HFF-Myc (cell line): ENCODE results near the gene UBTD1.

ENCODE experiments used
- DNase-seq: peaks from one replicate; pipeline ENCODE4 v3.0.0-alpha.2; 2011; ENCODE audit warnings: low read depth; ENCODE audit errors: extremely low read depth
- H3K4me3 ChIP-seq: replicated peaks from 2 replicates; pipeline ENCODE4 v1.5.1; 2011; ENCODE audit warnings: low read depth, mild to moderate bottlenecking, control low read depth, low read length
- TF ChIP-seq, protein P1 (sequence below): IDR thresholded peaks from 2 replicates; pipeline ENCODE4 v1.5.1; 2012; ENCODE audit warnings: mild to moderate bottlenecking, low read depth, low read length, control low read depth; ENCODE audit errors: missing control alignments

UBTD1 gene

DNA sequence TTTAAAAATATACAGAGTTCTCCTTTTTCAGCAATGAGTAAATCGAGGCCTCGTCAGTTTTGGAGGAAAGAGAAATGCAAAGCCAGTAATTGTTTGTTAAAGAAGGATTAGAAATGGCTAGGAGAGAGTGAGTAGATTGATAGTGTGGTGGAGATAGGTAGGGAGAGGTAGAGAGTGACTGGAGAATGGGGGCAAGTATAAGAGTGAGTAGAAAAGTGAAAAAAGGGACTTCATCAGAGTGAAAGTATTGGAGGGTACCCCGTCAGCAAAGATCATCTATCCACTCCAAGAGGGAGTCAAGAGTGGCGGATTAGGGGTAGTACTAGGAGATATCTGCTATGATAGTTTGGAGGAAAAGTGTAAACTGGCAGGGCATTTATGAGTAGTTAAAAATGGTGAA lies 64.6 kb downstream of the UBTD1 start:
- TF ChIP-seq, protein P1, sequence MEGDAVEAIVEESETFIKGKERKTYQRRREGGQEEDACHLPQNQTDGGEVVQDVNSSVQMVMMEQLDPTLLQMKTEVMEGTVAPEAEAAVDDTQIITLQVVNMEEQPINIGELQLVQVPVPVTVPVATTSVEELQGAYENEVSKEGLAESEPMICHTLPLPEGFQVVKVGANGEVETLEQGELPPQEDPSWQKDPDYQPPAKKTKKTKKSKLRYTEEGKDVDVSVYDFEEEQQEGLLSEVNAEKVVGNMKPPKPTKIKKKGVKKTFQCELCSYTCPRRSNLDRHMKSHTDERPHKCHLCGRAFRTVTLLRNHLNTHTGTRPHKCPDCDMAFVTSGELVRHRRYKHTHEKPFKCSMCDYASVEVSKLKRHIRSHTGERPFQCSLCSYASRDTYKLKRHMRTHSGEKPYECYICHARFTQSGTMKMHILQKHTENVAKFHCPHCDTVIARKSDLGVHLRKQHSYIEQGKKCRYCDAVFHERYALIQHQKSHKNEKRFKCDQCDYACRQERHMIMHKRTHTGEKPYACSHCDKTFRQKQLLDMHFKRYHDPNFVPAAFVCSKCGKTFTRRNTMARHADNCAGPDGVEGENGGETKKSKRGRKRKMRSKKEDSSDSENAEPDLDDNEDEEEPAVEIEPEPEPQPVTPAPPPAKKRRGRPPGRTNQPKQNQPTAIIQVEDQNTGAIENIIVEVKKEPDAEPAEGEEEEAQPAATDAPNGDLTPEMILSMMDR = no peak
- no peak for DNase-seq
- no peak overlapping the region for H3K4me3 ChIP-seq

- no peak for DNase-seq
- no peak overlapping the region for H3K4me3 ChIP-seq
- TF ChIP-seq, protein P1 = no peak
Observed at GRCh38 chr10:97564776-97565175, 66.1 kb downstream of the UBTD1 start.

- no peak for DNase-seq
- TF ChIP-seq, protein P1 = no peak
- H3K4me3 ChIP-seq = no peak overlapping the region
Observed at GRCh38 chr10:97566336-97566996, 67.7 kb downstream of the UBTD1 start.

GRCh38 chr10:97567891-97568290 lies 69.2 kb downstream of the UBTD1 start:
- no peak for DNase-seq
- TF ChIP-seq, protein P1 = no peak
- H3K4me3 ChIP-seq = no peak overlapping the region

DNA sequence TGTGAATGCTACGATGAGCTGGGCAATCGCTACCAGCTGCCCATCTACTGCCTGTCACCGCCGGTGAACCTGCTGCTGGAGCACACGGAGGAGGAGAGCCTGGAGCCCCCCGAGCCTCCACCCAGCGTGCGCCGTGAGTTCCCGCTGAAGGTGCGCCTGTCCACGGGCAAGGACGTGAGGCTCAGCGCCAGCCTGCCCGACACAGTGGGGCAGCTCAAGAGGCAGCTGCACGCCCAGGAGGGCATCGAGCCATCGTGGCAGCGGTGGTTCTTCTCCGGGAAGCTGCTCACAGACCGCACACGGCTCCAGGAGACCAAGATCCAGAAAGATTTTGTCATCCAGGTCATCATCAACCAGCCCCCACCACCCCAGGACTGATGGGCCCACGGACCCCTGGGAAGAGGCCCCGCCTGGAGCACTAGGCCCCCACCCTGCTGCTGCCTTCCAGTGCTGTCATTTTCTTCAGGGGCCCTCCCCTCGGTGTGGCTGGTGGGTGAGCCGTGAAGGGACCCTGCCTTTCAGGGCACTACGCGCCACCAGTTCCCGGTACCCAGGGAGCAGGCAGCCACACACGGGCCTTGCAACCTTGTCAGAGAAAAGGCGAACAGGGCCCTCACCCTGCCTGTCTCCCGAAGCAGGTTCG lies 71.5 kb downstream of the UBTD1 start:
- TF ChIP-seq, protein P1 = no peak
- DNase-seq = no peak
- H3K4me3 ChIP-seq = no peak overlapping the region

- DNase-seq = no peak
- TF ChIP-seq, protein P1 = no peak
- H3K4me3 ChIP-seq = no peak overlapping the region
Observed at GRCh38 chr10:97570789-97571471, 72.2 kb downstream of the UBTD1 start.
